NCI-H345 (cell line): ENCODE data around the gene HYAL1.

Source experiments
- DNase-seq: peaks from one replicate; lab custom pipeline; 2025; lab: John Stamatoyannopoulos, UW

Gene HYAL1

DNA sequence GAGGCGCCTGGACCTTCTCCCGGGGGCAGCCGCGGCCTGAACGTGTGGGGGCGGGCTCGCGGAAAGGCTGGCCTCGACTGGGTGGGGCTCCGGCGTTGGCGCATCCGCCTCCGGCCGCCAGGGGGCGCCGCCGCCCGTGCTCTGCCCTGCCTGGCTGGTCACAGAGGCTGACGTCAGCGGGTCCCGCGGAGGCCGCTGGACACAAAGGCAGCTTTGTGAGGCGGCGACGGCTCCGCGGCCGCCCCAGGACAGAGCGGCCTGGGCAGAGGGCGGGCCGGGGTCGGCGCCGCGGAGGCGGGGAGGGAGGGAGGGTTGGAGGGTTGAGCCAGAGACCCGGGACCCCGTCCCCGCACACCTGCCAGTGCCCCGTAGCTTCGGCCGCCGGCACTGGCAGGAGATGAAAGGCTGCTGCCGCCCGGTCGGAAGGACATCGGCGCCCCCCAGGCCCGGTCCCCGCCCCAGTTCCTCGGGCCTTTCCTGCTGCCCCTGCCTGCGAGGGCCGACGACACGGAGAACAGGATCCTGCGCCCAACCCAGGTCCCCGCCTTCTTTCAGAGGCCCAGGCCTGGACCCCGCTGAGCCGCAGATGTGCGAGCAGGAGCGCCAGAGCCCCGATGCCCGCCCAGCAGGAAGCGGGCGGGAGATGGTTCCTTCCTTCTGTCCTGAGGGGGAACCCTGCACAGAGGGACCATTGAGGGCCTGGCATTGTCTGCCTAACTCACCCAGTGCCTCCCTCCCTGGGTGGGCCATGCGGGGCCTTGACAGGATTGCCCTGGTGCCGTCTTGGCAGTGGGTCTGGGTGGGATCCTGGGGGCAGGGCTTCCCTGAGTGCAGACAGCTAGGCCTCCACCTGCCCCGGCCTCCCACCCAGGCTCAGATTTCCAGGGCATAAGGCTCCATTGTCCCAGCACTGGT, 43.1 kb downstream of the HYAL1 start:
- DNase-seq = peak; percentile 82

DNA sequence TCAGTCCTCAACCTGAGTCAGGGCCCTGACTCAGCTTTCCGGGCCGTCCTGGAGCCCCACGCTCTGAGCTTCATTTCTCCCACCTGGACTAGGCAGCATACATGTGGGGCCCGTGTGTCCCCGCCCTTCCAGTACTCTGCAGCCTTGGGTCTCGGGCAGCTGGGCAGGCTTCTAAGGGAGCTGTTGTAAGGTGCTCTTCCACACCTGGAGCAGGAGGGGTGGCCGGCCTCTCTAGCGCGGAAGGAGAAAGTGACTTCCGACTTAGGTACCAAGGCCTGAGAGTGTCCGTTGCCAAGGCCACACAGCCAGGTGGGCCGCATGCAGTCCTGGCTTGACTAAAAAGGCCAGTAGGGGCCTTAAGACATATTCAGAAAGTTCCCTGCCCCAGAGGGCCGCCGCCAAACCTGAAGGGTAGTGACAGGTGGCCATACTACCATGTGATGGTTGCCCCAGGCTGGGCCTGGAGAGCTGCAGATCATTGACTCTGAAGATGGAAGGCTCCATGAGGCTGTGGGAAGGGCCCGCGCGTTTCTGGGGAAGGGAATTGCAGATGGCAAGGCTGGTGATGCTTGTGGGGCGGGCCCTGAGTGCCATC, 43.8 kb downstream of the HYAL1 start:
- DNase-seq = no peak

DNA sequence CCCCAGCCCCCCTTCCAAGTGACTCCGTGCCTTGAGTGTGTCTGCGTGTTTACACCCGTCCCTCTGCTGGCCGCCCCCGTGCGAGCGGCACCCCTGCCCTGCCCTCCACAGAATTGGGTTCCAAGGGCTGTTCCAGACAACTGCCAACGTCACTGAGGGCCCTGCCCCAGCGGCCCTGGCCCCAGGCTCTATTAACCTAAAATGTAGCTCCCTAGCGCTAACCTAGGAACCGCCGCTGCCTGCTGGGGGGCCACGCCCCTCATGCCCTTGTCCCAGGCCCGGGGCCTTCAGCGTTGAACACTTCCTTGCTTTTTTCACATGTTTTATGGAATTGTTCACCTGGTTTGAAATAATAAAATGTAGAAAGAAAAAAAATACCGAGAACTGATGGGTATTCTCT, 44.4 kb downstream of the HYAL1 start:
- DNase-seq = no peak

DNA sequence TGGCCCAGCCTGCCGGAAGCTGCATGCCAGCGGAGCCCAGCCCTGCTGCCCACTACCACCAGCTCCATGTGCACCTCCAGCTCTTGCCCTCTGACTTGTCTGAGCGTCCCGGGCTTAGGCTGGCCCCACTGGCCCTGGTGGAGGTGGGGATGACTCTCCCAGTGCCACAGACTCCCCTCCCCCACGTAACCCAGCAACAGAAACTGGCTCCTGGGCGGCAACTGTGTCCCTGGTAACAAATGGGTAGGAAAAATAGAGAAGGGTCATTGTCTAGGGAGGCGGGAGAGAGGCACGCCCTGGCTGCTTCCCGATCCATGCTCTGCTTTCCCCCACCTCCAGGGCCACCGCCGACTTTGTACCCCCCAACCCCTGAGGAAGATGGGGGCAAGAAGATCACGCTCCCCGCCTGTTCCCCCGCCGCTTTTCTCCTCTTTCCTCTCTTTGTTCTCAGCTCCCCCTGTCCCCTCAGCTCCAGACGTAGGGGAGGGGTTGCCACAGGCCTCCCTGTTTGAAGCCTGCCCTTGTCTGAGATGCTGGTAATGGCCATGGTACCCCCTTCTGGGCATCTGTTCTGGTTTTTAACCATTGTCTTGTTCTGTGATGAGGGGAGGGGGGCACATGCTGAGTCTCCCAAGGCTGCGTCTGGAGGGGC, 45.2 kb downstream of the HYAL1 start:
- DNase-seq = no peak

DNA sequence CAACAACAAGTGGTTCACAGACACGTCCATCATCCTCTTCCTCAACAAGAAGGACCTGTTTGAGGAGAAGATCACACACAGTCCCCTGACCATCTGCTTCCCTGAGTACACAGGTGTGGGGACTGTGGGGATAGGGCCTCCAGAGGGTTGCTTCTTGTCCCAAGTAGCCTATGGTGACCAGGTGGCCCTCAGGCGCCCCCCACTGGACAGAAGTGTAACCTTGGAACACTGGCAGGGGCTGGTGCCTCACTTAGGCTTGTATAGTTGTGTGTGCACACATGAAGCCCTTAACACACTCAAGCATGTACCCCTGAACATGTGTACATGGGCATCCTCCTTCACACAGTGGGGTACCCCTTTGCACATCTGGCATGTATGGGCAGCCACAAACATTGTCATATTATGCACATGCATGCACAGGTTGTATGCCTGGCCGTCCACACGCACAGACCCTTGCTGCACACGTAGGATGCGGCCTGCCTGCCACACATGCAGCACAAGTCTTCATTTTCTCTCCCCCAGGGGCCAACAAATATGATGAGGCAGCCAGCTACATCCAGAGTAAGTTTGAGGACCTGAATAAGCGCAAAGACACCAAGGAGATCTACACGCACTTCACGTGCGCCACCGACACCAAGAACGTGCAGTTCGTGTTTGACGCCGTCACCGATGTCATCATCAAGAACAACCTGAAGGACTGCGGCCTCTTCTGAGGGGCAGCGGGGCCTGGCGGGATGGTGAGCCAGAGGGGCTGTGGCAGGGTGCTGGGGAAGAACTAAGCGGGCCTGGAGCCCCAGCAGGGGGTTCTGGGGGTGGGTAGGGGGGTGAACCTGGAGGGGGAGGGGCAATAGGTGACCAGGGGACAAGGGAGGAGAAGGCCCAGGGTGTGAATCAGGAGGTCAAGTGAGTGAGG, 46.1 kb downstream of the HYAL1 start:
- peak; percentile 19 for DNase-seq

DNA sequence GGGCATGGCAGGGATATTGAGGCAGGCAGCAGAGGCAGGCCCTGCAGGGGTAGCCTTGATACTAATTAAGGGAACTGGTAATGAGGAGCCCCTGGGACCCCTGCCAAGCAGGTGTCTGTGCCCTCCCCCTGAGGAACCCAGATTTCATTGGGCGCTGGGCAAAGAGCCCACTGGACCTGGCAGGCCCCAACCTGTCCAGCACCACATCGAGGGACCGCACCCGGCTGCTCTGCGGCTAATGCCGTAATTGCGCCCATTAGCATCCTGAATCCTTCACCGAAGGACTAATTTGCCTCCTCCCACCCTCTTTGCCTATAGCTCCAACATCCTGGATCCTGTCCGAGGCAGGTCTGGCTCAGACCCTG, 48.1 kb downstream of the HYAL1 start:
- no peak for DNase-seq

DNA sequence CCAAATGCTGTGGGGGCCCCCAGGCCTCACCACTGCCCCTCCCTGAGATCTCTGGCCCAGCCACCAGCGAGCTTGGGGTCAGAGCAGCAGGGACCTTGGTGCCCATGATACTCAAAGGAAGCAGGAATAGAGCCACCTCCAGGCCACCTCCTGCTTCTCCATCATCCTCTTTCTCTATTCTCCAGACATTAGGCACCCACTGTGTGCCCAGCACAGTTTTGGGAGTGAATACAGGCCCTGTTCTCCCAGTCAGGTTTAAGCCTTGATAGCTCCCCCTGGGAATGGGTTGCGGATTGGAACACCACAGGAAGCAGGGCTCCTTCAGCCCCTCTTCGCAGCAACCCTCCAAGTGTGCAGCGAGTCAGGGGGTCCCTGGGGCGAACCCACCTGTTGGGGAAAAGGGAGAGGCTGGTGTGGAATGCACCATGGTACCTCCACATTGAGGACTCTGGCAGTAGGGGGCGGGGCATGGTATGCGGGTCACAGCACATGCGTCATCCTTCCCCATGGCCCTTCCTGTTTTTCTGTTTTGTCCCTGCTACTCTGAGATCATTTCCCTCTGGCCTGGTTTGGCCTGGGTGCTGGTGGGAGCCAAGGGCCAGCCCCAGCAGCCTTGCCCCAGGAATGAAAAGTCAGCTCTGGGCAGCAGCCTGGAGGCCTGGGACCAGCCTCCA, 48.7 kb downstream of the HYAL1 start:
- no peak for DNase-seq

DNA sequence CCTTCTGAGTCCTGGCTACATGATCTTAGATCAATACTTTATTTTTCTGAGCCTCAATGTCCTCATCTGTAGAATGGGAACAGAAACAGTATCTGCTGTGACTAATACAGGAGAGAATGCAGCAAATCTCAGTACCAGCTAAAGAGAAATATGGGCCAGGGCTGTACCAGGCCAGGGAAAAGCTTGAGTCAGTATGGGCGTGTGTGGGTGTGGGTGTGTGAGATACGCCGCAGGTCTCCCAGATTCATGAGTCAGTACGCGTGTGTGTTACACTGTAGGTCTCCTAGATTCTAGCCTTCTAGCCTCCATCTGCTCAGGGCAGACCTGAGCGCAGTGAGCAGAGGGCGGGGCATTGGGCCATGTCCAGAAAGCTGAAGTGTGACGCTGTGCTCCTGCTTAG, 52.2 kb downstream of the HYAL1 start:
- DNase-seq = no peak

DNA sequence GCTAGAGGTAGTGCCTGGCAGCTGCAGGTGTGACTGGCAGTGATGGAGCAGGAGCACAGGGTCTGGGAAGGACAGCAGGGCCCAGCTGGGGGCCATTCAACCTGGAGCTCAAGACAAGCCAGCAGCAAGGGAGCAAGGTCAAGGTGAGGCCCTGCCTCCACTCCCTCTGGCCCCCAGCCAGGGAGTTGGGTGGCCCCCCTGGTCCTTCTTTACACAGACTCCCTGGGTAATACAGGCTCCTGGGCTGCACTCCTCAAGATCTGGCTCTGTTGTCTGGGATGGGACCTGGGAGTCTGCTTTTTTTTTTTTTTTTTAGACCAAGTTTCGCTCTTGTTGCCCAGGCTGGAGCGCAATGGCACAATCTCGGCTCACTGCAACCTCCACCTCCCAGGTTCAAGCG, 52.9 kb downstream of the HYAL1 start:
- DNase-seq = no peak
